HepG2 (cell line): ENCODE results near the gene ATAD1. TPM values are rescaled to one million over a fixed set of nuclear protein-coding genes. Genes with fewer than 3 reads are reported as not detected.

Experiments
- GATAD1 ChIP-seq: IDR thresholded peaks from 2 replicates; pipeline ENCODE4 v1.6.1; 2016; ENCODE audit warnings: missing genetic modification reagents, missing compliant biosample characterization
- HNRNPH1 ChIP-seq: fragments of 200-400 bp; formaldehyde crosslinking; optimal IDR thresholded peaks from 2 replicates; pipeline ENCODE3; 2017; ENCODE audit warnings: mild to moderate bottlenecking, low read depth, low read length
- IKZF5 ChIP-seq: IDR thresholded peaks from 2 replicates; pipeline ENCODE4 v1.6.1; 2018; ENCODE audit warnings: missing genetic modification reagents, mild to moderate bottlenecking, missing compliant biosample characterization
- KLF15 ChIP-seq: sonication (generic); formaldehyde crosslinking; IDR thresholded peaks from 2 replicates; pipeline ENCODE4 v1.8.1; 2023; ENCODE audit warnings: borderline replicate concordance, mild to moderate bottlenecking, inconsistent platforms, missing genetic modification reagents, mixed read lengths
- NFAT5 ChIP-seq: sonication (generic); formaldehyde crosslinking; IDR thresholded peaks from 2 replicates; pipeline ENCODE4 v1.4.0; 2020; ENCODE audit warnings: missing genetic modification reagents
- ONECUT2 ChIP-seq: sonication (generic); formaldehyde crosslinking; IDR thresholded peaks from 2 replicates; pipeline ENCODE4 v1.4.0; 2020; ENCODE audit warnings: missing genetic modification reagents
- PTBP1 ChIP-seq: fragments of 200-400 bp; formaldehyde crosslinking; IDR thresholded peaks from 2 replicates; pipeline ENCODE4 v1.6.1; 2018; ENCODE audit warnings: low read length, low read depth; ENCODE audit not compliant: poor library complexity, severe bottlenecking
- RCOR2 ChIP-seq: IDR thresholded peaks from 2 replicates; pipeline ENCODE4 v1.6.1; 2016; ENCODE audit warnings: missing biosample characterization, missing genetic modification reagents
- SMC3 ChIP-seq: IDR thresholded peaks from 2 replicates; pipeline ENCODE4 v1.6.1; 2011; ENCODE audit warnings: low read length, improper control_type of control experiment
- SNAPC4 ChIP-seq: sonication (generic); formaldehyde crosslinking; IDR thresholded peaks from 2 replicates; pipeline ENCODE4 v1.4.0; 2020; ENCODE audit warnings: mild to moderate bottlenecking, missing genetic modification reagents
- SRY ChIP-seq: sonication (generic); formaldehyde crosslinking; IDR thresholded peaks from 2 replicates; pipeline ENCODE4 v1.8.0; 2022; ENCODE audit warnings: mild to moderate bottlenecking, missing genetic modification reagents
- TARDBP ChIP-seq: sonication (generic); formaldehyde crosslinking; IDR thresholded peaks from 2 replicates; pipeline ENCODE4 v1.8.0; 2022; ENCODE audit warnings: mild to moderate bottlenecking, missing genetic modification reagents
- ZNF484 ChIP-seq: sonication (generic); formaldehyde crosslinking; IDR thresholded peaks from 2 replicates; pipeline ENCODE4 v1.5.1; 2020; ENCODE audit warnings: mild to moderate bottlenecking, low read depth, missing genetic modification reagents, borderline replicate concordance
- polyA plus RNA-seq, 8 experiments: library from polyadenylated mRNA; depleted of rRNA in 3 of 8; stranded (reverse) in 7 of 8; unstranded in 1 of 8; fragments of >200 nt; fragmentation: Illumina TruSeq in 4 of 8; extraction: Trizol in 4 of 8; gene quantifications; 2 replicates each; pipeline versions ENCODE4 v1.2.1 to v1.2.3, GENCODE V29; 2011 to 2016; ENCODE audit warnings: low read depth in 4 of 8, missing spikeins in 1 of 8, mixed read lengths in 1 of 8; ENCODE audit not compliant: insufficient read depth in 1 of 8
- total RNA-seq, 5 experiments: library from RNA; depleted of rRNA; stranded (reverse); fragments of >200 nt; fragmentation: Illumina TruSeq; extraction: Trizol; gene quantifications; 2 replicates each; pipeline ENCODE4 v1.2.3, GENCODE V29; 2016; ENCODE audit warnings: low read depth in 1 of 5

Gene ATAD1
- total and polyA plus RNA-seq, 2 of the 13 experiments (the other 11 are each of a cell fraction or from before 2014, with no cell fraction given), result 14.9 to 28.2 TPM

GRCh38 chr10:87817609-87818504 lies at the start of gene ATAD1 (continued):
- 0 out of 2 replicates have a peak, but pooled peaks have one; percentile 28 for TF ChIP-seq NFAT5 (CRISPR knock-in tag)
- TF ChIP-seq SRY (CRISPR knock-in tag), result peak; percentile 49; the same call in 1 of the 2 replicates
- peak; percentile 88 for TF ChIP-seq GATAD1
- no peak for TF ChIP-seq HNRNPH1
- no peak; the same call in 1 of the 2 replicates for TF ChIP-seq IKZF5 (CRISPR knock-in tag)
- TF ChIP-seq RCOR2 (CRISPR knock-in tag), result no peak; the same call in 1 of the 2 replicates
- TF ChIP-seq ONECUT2 (CRISPR knock-in tag), result 0 out of 2 replicates have a peak, but pooled peaks have one; percentile 11
- no peak for TF ChIP-seq KLF15
- no peak for TF ChIP-seq SMC3
- TF ChIP-seq SNAPC4 (CRISPR knock-in tag), result no peak; the same call in 1 of the 2 replicates
- TF ChIP-seq PTBP1, result no peak
- no peak for TF ChIP-seq ZNF484 (CRISPR knock-in tag)
- peak; percentile 57; the same call in 1 of the 2 replicates for TF ChIP-seq TARDBP (CRISPR knock-in tag)
